Activated naive CD4-positive, alpha-beta T cell treated with anti-CD3 and anti-CD28 coated beads, Interleukin-2, amount 50 U/mL, for 24 hours (primary cell): Measurements from ENCODE around the gene SLC9A3.

Experiments used
- H3K27ac Mint-ChIP-seq: one replicate; pipeline ENCODE4 v1.8.0; 2021; ENCODE audit warnings: mild to moderate bottlenecking, mixed read lengths
- H3K27me3 Mint-ChIP-seq: one replicate; pipeline ENCODE4 v1.8.0; 2021; ENCODE audit warnings: mixed read lengths
- H3K36me3 Mint-ChIP-seq: one replicate; pipeline ENCODE4 v1.8.0; 2021; ENCODE audit warnings: mixed read lengths
- H3K4me1 Mint-ChIP-seq: one replicate; pipeline ENCODE4 v1.8.0; 2021; ENCODE audit warnings: mixed read lengths
- H3K4me3 Mint-ChIP-seq: one replicate; pipeline ENCODE4 v1.8.0; 2021; ENCODE audit warnings: mild to moderate bottlenecking, mixed read lengths
- H3K9me3 Mint-ChIP-seq: one replicate; pipeline ENCODE4 v1.8.0; 2021; ENCODE audit warnings: mixed read lengths

Gene SLC9A3

DNA sequence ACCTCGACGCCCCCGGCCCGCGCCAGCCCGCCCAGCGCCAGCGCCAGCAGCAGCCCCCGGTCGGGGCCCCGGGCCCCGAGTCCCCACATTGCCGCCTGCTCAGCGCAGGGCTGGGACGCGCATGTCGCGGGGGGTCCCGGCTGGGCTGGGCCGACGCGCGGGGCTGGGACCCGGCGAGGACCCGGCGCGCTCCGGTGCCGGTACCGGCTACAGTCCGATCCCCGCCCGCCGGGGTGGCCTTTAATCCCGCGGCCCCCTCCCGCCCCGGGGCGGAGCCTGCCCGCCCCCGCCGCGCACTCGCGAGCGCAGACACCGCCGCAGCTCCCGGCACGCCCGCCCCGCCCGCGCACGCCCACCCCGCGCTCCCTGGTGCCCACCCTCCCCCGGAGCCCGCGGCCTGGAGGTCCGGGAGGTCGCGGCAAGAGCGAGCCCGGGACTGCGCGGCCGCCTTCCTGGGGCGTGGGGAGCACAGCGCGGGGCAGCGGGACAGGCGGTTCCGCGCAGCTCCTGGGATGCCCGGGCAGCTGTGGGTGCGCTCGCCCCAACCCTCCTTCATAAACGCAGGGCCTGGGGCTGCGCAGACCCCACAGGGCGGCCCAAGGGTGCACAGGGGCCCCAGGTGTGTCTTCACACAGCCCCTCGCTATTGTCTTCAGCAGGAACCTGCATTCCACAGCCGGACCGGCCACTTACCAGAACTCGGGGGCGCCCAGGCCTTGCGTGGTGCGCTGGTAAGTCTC lies at the start of gene SLC9A3:
Gene SLC9A3, minus strand, starts transcription at position 216 of the 739 bp plus-strand sequence.
- H3K9me3 Mint-ChIP-seq, result no peaks in the 10 kb centered on the region
- H3K27me3 Mint-ChIP-seq, result peaks cover 36% of the 10 kb centered on the region
- H3K4me3 Mint-ChIP-seq, result peak within 1 kb of the TSS; percentile 63
- H3K36me3 Mint-ChIP-seq, result no peaks in the 10 kb centered on the region
- H3K4me1 Mint-ChIP-seq, result peaks cover 31% of the 10 kb centered on the region
- H3K27ac Mint-ChIP-seq, result no peak within 1 kb of the TSS

DNA sequence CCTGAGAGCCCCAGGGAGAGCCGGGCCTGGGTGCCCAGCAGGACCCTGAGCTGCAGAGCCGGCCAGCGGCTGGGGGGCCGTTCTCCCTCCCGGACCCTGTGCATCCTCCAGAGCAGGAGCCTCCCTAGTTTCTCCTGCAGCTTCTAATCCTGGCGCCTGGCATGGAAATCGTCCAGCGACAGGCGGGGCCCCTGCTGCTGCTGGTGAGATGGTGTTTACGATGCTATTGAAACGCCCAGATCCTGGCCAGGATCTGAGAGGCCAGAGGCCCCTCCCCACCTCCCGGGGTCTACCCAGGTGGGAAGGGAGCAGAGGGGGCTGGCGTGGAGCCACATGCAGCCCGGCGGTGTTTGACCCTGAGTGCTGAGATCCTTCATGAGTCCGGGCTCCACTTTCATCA lies 49.7 kb upstream of the SLC9A3 start:
- Mint-ChIP-seq H3K4me1 (no peaks in the 10 kb centered on the region), H3K27me3 (peaks cover 9% of the 10 kb centered on the region), H3K27ac (no peak overlapping the region), H3K9me3 (no peaks in the 10 kb centered on the region), H3K4me3 (no peak overlapping the region), H3K36me3 (no peaks in the 10 kb centered on the region)

DNA sequence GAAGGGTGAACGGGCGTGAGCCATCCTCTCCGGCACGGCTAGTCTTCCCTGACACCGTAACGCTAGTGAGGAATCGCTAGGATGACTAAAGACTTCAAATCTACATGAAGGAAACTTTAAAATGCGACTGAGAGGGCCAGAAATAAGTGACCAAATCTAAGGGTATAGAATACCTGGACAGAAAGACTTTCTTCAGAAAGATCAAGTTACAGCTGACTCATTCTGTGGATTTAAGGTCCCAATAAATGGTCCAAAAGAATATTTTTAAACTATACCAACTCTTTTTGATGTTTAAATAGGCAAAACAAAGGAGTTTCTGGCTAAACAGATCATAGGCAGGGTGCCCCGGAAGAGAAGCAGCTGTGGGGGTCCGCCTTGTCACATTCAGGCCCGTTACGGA lies 49.0 kb upstream of the SLC9A3 start:
- Mint-ChIP-seq H3K4me3 (no peak overlapping the region), H3K27ac (no peak overlapping the region), H3K27me3 (peaks cover 10% of the 10 kb centered on the region), H3K9me3 (no peaks in the 10 kb centered on the region), H3K4me1 (no peaks in the 10 kb centered on the region), H3K36me3 (no peaks in the 10 kb centered on the region)

DNA sequence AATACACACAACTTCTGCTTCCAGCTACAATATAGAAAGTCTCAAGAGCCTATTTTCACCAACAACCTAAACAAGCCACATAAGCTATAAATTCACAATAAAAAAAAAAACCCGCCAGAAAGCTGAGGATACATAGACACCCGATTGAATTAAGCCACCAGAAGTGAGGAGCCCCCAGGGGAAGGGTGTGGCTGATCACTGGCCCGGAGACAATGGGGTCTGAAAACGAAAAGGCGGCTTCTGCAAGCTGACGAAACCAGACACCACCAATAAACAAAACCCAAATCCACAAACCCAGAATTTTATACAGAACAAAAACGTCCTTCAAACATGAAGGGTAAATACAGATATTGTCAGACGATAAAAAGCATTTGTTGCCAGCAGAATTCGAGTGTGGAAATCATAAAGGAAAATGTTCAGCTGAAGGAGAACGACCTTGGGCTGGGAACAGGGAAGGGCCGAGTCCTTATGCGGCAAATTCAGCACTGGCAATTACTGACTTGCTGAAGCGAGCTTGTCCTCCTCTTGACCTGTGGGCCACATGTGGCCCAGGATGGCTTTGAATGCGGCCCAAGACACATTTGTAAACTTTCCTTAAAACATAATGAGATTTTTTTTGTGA lies 48.3 kb upstream of the SLC9A3 start:
- no peaks in the 10 kb centered on the region for H3K9me3 Mint-ChIP-seq

DNA sequence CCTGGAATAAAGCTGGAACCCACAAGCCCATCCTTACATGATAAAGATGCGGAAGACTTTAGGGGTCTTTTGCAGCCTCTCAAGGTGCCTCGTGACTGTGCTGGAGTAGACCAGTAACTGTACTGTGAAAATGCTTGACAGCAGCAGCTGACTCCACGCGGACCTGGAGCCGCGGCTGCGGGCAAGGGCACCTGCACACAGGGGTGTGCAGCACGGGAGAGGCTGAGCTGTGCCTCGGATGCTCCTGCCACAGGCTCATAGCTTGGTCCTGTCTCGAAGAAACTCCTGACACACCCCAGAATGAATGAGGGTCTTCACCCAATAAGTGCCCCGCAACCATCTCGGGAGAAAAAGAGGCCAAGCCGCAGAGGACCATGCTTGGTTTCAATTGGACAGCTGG lies 47.5 kb upstream of the SLC9A3 start:
- Mint-ChIP-seq H3K4me1 (no peaks in the 10 kb centered on the region), H3K27me3 (peaks cover 14% of the 10 kb centered on the region), H3K27ac (no peak overlapping the region)

More for the DNA sequence above, 48.3 kb upstream of the SLC9A3 start:
- H3K27ac Mint-ChIP-seq, result no peak overlapping the region
- peaks cover 12% of the 10 kb centered on the region for H3K27me3 Mint-ChIP-seq
- no peak overlapping the region for H3K4me3 Mint-ChIP-seq
- H3K36me3 Mint-ChIP-seq, result no peaks in the 10 kb centered on the region
- no peaks in the 10 kb centered on the region for H3K4me1 Mint-ChIP-seq

GRCh38 chr5:570886-571285 lies 46.6 kb upstream of the SLC9A3 start:
- Mint-ChIP-seq H3K36me3 (no peaks in the 10 kb centered on the region), H3K9me3 (no peaks in the 10 kb centered on the region), H3K27ac (no peak overlapping the region), H3K4me3 (no peak overlapping the region), H3K4me1 (no peaks in the 10 kb centered on the region), H3K27me3 (peaks cover 17% of the 10 kb centered on the region)

More for the DNA sequence above, 47.5 kb upstream of the SLC9A3 start:
- Mint-ChIP-seq H3K9me3 (no peaks in the 10 kb centered on the region), H3K4me3 (no peak overlapping the region), H3K36me3 (no peaks in the 10 kb centered on the region)

DNA sequence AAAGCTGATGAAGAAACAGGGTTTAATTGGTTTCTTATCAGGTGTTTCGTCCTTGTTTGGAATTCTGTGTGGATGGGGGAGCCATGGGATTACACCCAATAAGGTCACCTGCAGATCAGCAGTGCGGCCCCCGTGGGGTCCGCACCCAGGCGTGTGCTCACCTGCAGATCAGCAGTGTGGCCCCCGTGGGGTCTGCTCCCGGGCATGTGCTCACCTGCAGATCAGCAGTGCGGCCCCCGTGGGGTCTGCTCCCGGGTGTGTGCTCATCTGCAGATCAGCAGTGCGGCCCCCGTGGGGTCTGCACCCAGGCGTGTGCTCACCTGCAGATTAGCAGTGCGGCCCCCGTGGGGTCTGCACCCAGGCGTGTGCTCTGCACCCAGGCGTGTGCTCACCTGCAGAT lies 46.2 kb upstream of the SLC9A3 start:
- Mint-ChIP-seq H3K27ac (no peak overlapping the region), H3K4me3 (no peak overlapping the region), H3K9me3 (no peaks in the 10 kb centered on the region), H3K4me1 (no peaks in the 10 kb centered on the region), H3K36me3 (no peaks in the 10 kb centered on the region), H3K27me3 (peaks cover 18% of the 10 kb centered on the region)

- Mint-ChIP-seq H3K4me1 (no peaks in the 10 kb centered on the region), H3K27ac (no peak overlapping the region), H3K4me3 (no peak overlapping the region), H3K27me3 (peaks cover 17% of the 10 kb centered on the region), H3K9me3 (no peaks in the 10 kb centered on the region), H3K36me3 (no peaks in the 10 kb centered on the region)
Observed at GRCh38 chr5:569868-570361, 45.7 kb upstream of the SLC9A3 start.

DNA sequence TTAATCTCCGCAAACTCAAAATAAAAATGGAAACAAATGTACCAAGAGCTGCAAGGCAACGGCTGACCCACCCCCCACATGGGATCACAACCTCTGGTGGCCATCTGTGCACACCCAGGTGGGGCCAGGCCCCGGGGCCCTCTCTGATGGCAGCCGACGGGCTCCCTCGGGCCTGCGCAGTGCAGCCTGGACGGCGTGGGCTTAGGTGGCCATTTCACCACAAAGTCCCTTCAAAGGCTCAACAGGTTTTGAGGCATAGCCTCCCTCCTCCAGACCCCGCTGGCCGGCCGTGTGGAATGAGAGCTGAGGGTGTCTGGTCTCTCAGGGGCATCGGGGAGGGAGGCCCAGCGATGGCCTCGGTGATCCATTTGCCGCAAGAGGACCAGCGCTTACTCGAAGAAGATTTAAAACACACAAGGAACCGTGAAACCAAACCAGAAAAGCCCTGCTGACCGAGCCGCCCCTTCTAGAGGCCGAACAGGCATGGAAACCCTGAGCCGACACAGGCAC lies 45.2 kb upstream of the SLC9A3 start:
- H3K4me1 Mint-ChIP-seq, result no peaks in the 10 kb centered on the region
- no peaks in the 10 kb centered on the region for H3K9me3 Mint-ChIP-seq
- H3K36me3 Mint-ChIP-seq, result no peaks in the 10 kb centered on the region
- H3K27ac Mint-ChIP-seq, result no peak overlapping the region
- H3K27me3 Mint-ChIP-seq, result peaks cover 17% of the 10 kb centered on the region
- no peak overlapping the region for H3K4me3 Mint-ChIP-seq

DNA sequence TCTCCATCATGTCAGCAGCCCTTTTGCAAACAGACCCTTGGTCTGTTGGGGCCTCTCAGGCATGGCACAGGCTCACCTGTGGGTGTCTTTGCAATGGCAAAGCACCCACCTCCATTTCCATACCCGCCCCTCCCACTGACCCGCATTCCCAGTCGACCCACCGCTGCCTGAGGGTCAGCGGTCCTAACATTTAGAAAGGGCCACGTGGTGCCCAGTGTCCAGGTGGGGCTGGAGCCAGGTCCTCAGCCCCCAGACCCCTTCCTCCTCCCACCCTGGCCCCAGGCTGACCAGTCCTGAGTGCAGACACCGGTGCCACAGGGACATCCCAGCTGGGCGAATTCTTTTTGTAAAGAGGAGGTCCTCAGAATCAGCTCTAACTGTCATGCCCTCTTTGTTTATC lies 44.6 kb upstream of the SLC9A3 start:
- H3K36me3 Mint-ChIP-seq, result no peaks in the 10 kb centered on the region
- H3K27ac Mint-ChIP-seq, result no peak overlapping the region
- no peaks in the 10 kb centered on the region for H3K9me3 Mint-ChIP-seq
- H3K4me1 Mint-ChIP-seq, result no peaks in the 10 kb centered on the region
- peaks cover 17% of the 10 kb centered on the region for H3K27me3 Mint-ChIP-seq
- no peak overlapping the region for H3K4me3 Mint-ChIP-seq

DNA sequence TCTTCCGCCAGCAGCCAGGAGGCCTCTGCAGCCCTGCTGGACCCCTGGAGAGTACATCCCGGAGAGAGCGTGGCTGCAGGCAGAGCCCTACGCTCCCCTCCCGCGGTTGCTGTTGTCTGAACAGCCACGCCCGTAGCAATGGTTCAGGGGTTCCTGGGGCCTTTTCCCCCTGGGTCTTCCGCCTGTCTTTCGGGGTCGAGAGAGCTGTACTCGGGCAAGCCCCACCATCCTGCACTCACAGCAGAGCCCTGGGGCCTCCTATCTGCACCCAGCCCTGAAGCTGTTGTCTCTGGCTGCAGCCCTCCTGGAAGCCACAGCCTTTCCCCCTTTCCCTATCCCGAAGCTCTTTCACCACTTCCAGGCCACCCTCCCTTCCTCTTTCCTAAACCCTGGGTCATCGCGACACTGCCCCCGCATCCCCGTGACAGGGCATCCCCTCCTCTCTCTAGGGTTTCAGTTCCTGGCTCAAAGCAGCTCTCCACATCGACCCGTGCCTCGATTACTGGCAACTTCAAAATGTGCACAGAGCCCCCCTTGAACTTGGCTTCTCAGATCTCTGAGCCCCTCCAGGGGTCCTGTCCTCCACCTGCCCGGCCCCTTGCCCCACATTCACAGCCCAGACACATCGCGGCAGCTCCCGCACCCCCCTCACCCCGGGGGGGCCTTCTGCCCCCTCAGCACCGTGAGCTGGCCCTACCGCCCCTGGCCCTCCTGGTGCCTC lies 44.0 kb upstream of the SLC9A3 start:
- H3K36me3 Mint-ChIP-seq, result no peaks in the 10 kb centered on the region
- H3K4me3 Mint-ChIP-seq, result no peak overlapping the region
- H3K9me3 Mint-ChIP-seq, result no peaks in the 10 kb centered on the region
- peak overlapping the region; percentile 6 for H3K27ac Mint-ChIP-seq
- H3K27me3 Mint-ChIP-seq, result peaks cover 17% of the 10 kb centered on the region
- H3K4me1 Mint-ChIP-seq, result no peaks in the 10 kb centered on the region

DNA sequence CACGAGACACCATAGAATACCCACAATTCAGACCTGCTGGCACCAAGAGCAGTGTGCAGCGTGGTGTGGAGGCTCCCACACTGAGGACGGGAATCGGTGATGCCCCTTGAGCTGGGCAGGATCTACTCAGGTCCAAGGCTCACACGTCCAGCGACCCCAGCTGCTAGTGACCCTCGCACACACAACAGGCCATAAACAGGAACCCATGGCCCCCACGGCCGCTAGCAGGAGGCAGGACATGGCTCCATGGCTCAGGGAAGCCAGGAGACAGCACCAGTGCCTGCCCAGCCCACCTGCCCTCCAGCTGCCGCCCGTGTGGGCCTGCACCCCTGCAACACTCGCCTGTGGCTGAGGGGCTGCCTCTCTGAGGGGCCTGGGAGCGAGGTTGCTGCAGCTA lies 43.4 kb upstream of the SLC9A3 start:
- Mint-ChIP-seq H3K27ac (no peak overlapping the region), H3K9me3 (no peaks in the 10 kb centered on the region), H3K4me1 (no peaks in the 10 kb centered on the region), H3K4me3 (no peak overlapping the region), H3K36me3 (no peaks in the 10 kb centered on the region), H3K27me3 (peaks cover 17% of the 10 kb centered on the region)

GRCh38 chr5:566636-567309 lies 42.5 kb upstream of the SLC9A3 start:
- Mint-ChIP-seq H3K27me3 (peaks cover 17% of the 10 kb centered on the region), H3K4me1 (no peaks in the 10 kb centered on the region), H3K36me3 (no peaks in the 10 kb centered on the region), H3K9me3 (no peaks in the 10 kb centered on the region), H3K27ac (no peak overlapping the region), H3K4me3 (no peak overlapping the region)

- Mint-ChIP-seq H3K27me3 (peaks cover 19% of the 10 kb centered on the region), H3K9me3 (no peaks in the 10 kb centered on the region), H3K4me3 (no peak overlapping the region), H3K36me3 (no peaks in the 10 kb centered on the region), H3K27ac (no peak overlapping the region), H3K4me1 (no peaks in the 10 kb centered on the region)
Observed at GRCh38 chr5:565782-566440, 41.7 kb upstream of the SLC9A3 start.

DNA sequence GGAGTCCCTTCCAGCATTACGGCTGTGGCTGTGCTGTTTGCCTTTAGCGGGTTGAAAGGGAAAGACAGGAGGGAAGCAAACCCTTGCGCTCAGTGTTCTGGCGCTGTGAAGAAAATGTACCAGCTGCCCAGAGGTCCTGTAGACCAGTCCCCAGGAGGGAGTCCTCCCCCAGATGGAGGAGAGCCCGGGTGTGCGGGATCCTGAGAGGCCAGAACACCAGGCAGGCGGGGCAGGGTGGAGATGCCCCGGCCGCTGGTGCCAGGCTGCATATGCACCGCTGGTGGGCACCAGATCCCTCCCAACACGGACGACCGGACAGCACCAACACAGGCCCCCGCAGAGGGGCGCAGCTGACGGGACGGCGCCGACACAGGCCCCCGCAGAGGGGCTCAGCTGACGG lies 37.2 kb upstream of the SLC9A3 start:
- H3K4me1 Mint-ChIP-seq, result no peaks in the 10 kb centered on the region

More for the DNA sequence above, 37.2 kb upstream of the SLC9A3 start:
- Mint-ChIP-seq H3K36me3 (no peaks in the 10 kb centered on the region), H3K4me3 (no peak overlapping the region), H3K27ac (no peak overlapping the region), H3K27me3 (peaks cover 15% of the 10 kb centered on the region), H3K9me3 (no peaks in the 10 kb centered on the region)
